IMR-90 (cell line): ENCODE data around the gene BZW2. TPM values are rescaled to one million over a fixed set of nuclear protein-coding genes. Genes with fewer than 3 reads are reported as not detected.

Source experiments
- ATAC-seq: fragments of 200-7000 bp; cut with Tn5 transposase; 2 replicates; pipeline ENCODE4 v1.9.1; 2020; ENCODE audit warnings: low read depth, mild to moderate bottlenecking, moderate library complexity
- BruUV-seq: library from RNA; stranded (reverse); fragments of 400-500 nt; replicated peaks from 2 replicates; lab custom pipeline; 2021; lab: Mats Ljungman, UMichigan
- CTCF ChIA-PET: fragments of 300-600 bp; formaldehyde crosslinking; extraction: SDS; loops from one replicate; lab custom pipeline; 2021; ENCODE audit warnings: antibody characterized with exemption; lab: Yijun Ruan, JAX
- POLR2A ChIA-PET: fragments of 300-600 bp; sonication (Branson Sonifier 250); formaldehyde crosslinking; loops from one replicate; lab custom pipeline; 2022; ENCODE audit warnings: antibody characterized with exemption; ENCODE audit not compliant: unreplicated experiment; lab: Charles Lee
- DNase-seq: peaks from one replicate; pipeline ENCODE4 v3.0.0; 2013
- H2AFZ ChIP-seq: replicated peaks from 2 replicates; pipeline ENCODE3; 2013; ENCODE audit warnings: low read length, mild to moderate bottlenecking; ENCODE audit not compliant: poor library complexity
- H2AK5ac ChIP-seq: 2 replicates; pipeline ENCODE4 v1.6.1; 2013; ENCODE audit warnings: low read depth, low read length, inconsistent platforms
- H2AK9ac ChIP-seq: replicated peaks from 2 replicates; pipeline ENCODE3; 2013; ENCODE audit warnings: mild to moderate bottlenecking, low read depth, low read length, moderate library complexity; ENCODE audit not compliant: poor library complexity
- H2BK120ac ChIP-seq: 2 replicates; pipeline ENCODE4 v1.6.1; 2013; ENCODE audit warnings: low read depth, low read length, inconsistent platforms
- H2BK15ac ChIP-seq: 3 replicates; pipeline ENCODE4 v1.6.1; 2013; ENCODE audit warnings: low read depth, low read length, inconsistent platforms
- H2BK20ac ChIP-seq: 2 replicates; pipeline ENCODE4 v1.6.1; 2013; ENCODE audit warnings: low read depth, mild to moderate bottlenecking, inconsistent platforms, low read length, moderate library complexity
- H2BK5ac ChIP-seq: 2 replicates; pipeline ENCODE4 v1.6.1; 2013; ENCODE audit warnings: mild to moderate bottlenecking, low read depth, low read length, inconsistent platforms; ENCODE audit not compliant: poor library complexity, severe bottlenecking
- H3K14ac ChIP-seq: replicated peaks from 2 replicates; pipeline ENCODE4 v1.6.1; 2013; ENCODE audit warnings: low read depth, low read length, inconsistent platforms
- H3K18ac ChIP-seq: 2 replicates; pipeline ENCODE4 v1.6.1; 2013; ENCODE audit warnings: low read depth, low read length, control low read depth
- H3K23ac ChIP-seq: 2 replicates; pipeline ENCODE4 v1.6.1; 2013; ENCODE audit warnings: low read depth, low read length, inconsistent platforms
- H3K27ac ChIP-seq: 2 replicates; pipeline ENCODE4 v1.5.1; 2013; ENCODE audit warnings: mild to moderate bottlenecking, control low read depth, low read length; ENCODE audit not compliant: insufficient read depth
- H3K27me3 ChIP-seq: 2 replicates; pipeline ENCODE4 v1.6.1; 2013; ENCODE audit warnings: low read length; ENCODE audit not compliant: control insufficient read depth, insufficient read depth
- H3K36me3 ChIP-seq: 2 replicates; pipeline ENCODE4 v1.6.1; 2013; ENCODE audit warnings: low read length, mixed read lengths; ENCODE audit not compliant: control insufficient read depth, insufficient read depth
- H3K4ac ChIP-seq: 2 replicates; pipeline ENCODE4 v1.6.1; 2013; ENCODE audit warnings: low read depth, low read length, inconsistent platforms
- H3K4me1 ChIP-seq: 2 replicates; pipeline ENCODE4 v1.6.1; 2013; ENCODE audit warnings: low read length, mixed read lengths; ENCODE audit not compliant: control insufficient read depth, insufficient read depth
- H3K4me2 ChIP-seq: 2 replicates; pipeline ENCODE4 v1.6.1; 2013; ENCODE audit warnings: low read depth, mild to moderate bottlenecking, control low read depth, low read length, moderate library complexity
- H3K4me3 ChIP-seq: 2 replicates; pipeline ENCODE4 v1.5.1; 2013; ENCODE audit warnings: low read depth, mild to moderate bottlenecking, control low read depth, low read length, moderate library complexity; ENCODE audit not compliant: insufficient read depth
- H3K56ac ChIP-seq: 2 replicates; pipeline ENCODE4 v1.6.1; 2013; ENCODE audit warnings: low read length, inconsistent platforms; ENCODE audit not compliant: insufficient read depth; ENCODE audit errors: extremely low read depth
- H3K79me1 ChIP-seq, 2 experiments: 2 replicates each; pipeline ENCODE4 v1.6.1; 2013; ENCODE audit warnings: low read length in 2 of 2, inconsistent platforms in 1 of 2, low read depth in 1 of 2
- H3K9ac ChIP-seq: 2 replicates; pipeline ENCODE4 v1.6.1; 2013; ENCODE audit warnings: low read depth, low read length, control low read depth
- H3K9me1 ChIP-seq: 2 replicates; pipeline ENCODE4 v1.6.1; 2013; ENCODE audit warnings: low read length, inconsistent platforms; ENCODE audit not compliant: insufficient read depth
- H3K9me3 ChIP-seq: 2 replicates; pipeline ENCODE4 v1.6.1; 2013; ENCODE audit warnings: low read length; ENCODE audit not compliant: control insufficient read depth, insufficient read depth
- H4K20me1 ChIP-seq: 2 replicates; pipeline ENCODE4 v1.6.1; 2013; ENCODE audit warnings: low read length, inconsistent platforms; ENCODE audit not compliant: insufficient read depth
- H4K5ac ChIP-seq: 2 replicates; pipeline ENCODE4 v1.6.1; 2013; ENCODE audit warnings: mild to moderate bottlenecking, low read depth, low read length, control low read depth
- H4K8ac ChIP-seq, 2 experiments: 2 replicates each; pipeline ENCODE4 v1.6.1; 2013; ENCODE audit warnings: low read depth in 2 of 2, low read length in 2 of 2, control low read depth in 1 of 2, inconsistent platforms in 1 of 2
- H4K91ac ChIP-seq: 2 replicates; pipeline ENCODE4 v1.6.1; 2013; ENCODE audit warnings: low read depth, low read length, inconsistent platforms; ENCODE audit not compliant: insufficient read depth
- MAFK ChIP-seq: IDR thresholded peaks from 2 replicates; pipeline ENCODE4 v1.6.1; 2012; ENCODE audit warnings: low read depth, low read length, improper control_type of control experiment
- MXI1 ChIP-seq: IDR thresholded peaks from 2 replicates; pipeline ENCODE4 v1.6.1; 2012; ENCODE audit warnings: low read depth, mild to moderate bottlenecking, low read length, moderate library complexity, borderline replicate concordance
- RFX5 ChIP-seq: IDR thresholded peaks from 2 replicates; pipeline ENCODE4 v1.8.0; 2012; ENCODE audit warnings: low read depth, mild to moderate bottlenecking, low read length, moderate library complexity
- WGBS, 2 experiments: methylation state at CpG; one replicate each; pipeline versions ENCODE4 v1.1.5 to v1.1.7; 2013; ENCODE audit warnings: missing lambda C conversion rate in 2 of 2; ENCODE audit not compliant: insufficient read length in 1 of 2; ENCODE audit errors: extremely low coverage in 2 of 2; 5-methylcytosine and 5-hydroxymethylcytosine counted together
- dilution Hi-C: fragments of 300-500 bp; cut with HindIII; formaldehyde crosslinking; loops from one replicate; pipeline ENCODE4 v1.14.3; 2018; ENCODE audit warnings: low sequenced_read_pairs; ENCODE audit not compliant: unreplicated experiment
- in situ Hi-C: fragments of 300-500 bp; cut with MboI; formaldehyde crosslinking; loops from 3 replicates; pipeline ENCODE4 v1.14.3; 2019; ENCODE audit warnings: low sequenced_read_pairs, inconsistent platforms, mixed read lengths
- intact Hi-C: fragments of 100-400 bp; cut with micrococcal nuclease; formaldehyde crosslinking; loops from 2 replicates; pipeline ENCODE4 v1.10.0; 2022
- polyA plus RNA-seq, 3 experiments: library from polyadenylated mRNA; depleted of rRNA; stranded (reverse); fragments of >200 nt; gene quantifications; 2 replicates each; pipeline ENCODE4 v1.2.3, GENCODE V29; 2012; ENCODE audit warnings: low replicate concordance in 1 of 3
- total RNA-seq: library from RNA; depleted of rRNA; stranded (reverse); fragments of >200 nt; gene quantifications from 2 replicates; pipeline ENCODE4 v1.2.3, GENCODE V29; 2012

Gene BZW2
- total and polyA plus RNA-seq, 2 of the 4 experiments (the other 2 are of a cell fraction) = 58.1 to 92.9 TPM

DNA sequence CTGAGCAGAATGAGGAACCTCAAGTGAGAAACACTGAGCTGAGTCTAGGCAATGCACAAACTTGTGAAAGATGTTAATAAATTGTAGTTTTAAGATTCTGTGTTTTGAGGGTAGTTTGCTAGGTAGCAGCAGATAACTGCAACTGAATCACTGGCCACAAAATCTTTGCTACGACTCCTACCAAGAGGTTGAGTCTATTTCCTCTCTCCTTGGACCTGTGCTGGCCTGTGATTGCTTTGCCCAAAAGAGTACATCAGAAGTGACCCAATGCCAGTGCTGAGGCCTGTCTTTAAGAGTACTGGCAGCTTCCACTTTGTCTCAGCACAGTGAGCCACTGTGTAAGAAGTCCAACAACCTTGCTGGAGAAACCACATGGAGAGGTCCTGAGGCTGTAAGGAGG, 95.7 kb downstream of the BZW2 start:
- ChIA-PET POLR2A (interaction anchor here (0.6 kb wide), 1 partner anchor 15 kb away, joined by 3 read pairs; no protein-coding TSS in a partner anchor), CTCF (no interaction called here)
- Histone ChIP-seq H3K79me1 (no peaks in the 10 kb centered on the region), H2AK9ac (no peak overlapping the region), H2AFZ (no peak overlapping the region), H3K9me3 (no peaks in the 10 kb centered on the region), H4K5ac (no peak overlapping the region; the same call in 1 of the 2 replicates), H3K4me1 (peaks cover 3% of the 10 kb centered on the region), H3K4me2 (no peak overlapping the region), H3K18ac (no peak overlapping the region), H3K56ac (no peak overlapping the region), H2BK120ac (peak overlapping the region; percentile 62), H4K20me1 (no peaks in the 10 kb centered on the region), H3K4me3 (no peak overlapping the region), H3K9ac (no peak overlapping the region), H3K27ac (no peak overlapping the region), H4K91ac (peak overlapping the region; percentile 43), H2BK5ac (peak overlapping the region; percentile 3), H3K36me3 (no peaks in the 10 kb centered on the region), H3K9me1 (peaks cover 6% of the 10 kb centered on the region; the same call in 1 of the 2 replicates), H2BK20ac (peak overlapping the region; percentile 53), H3K27me3 (no peaks in the 10 kb centered on the region), H3K4ac (peak overlapping the region; percentile 57), H3K14ac (peak overlapping the region; percentile 22; the same call in 1 of the 2 replicates), H2BK15ac (peak overlapping the region; percentile 56; the same call in 2 of the 3 replicates), H4K8ac (peak overlapping the region in 1 of 2 experiments; percentile 15; a peak in 2 of 4 replicates), H3K23ac (peak overlapping the region; percentile 38; the same call in 1 of the 2 replicates), H2AK5ac (peak overlapping the region; percentile 70)
- no CpG with 5 or more reads among the region's 1 CpG for WGBS, 2 experiments
- no peak for TF ChIP-seq MAFK
- TF ChIP-seq RFX5 = no peak
- no peak for TF ChIP-seq MXI1
- dilution Hi-C loops = no loop called here
- DNase-seq (no peak), ATAC-seq (no peak)
- BruUV-seq = no TSS peak
- in situ Hi-C loops = no loop called here
- intact Hi-C loops = no loop called here
